Smooth muscle cell (in vitro differentiated cells): ENCODE results near the gene ASGR1. TPM values are rescaled to one million over a fixed set of nuclear protein-coding genes. Genes with fewer than 3 reads are reported as not detected.

ENCODE experiments used
- DNase-seq: peaks from one replicate; lab custom pipeline; 2025; ENCODE audit not compliant: unreplicated experiment; lab: John Stamatoyannopoulos, UW
- H2AFZ ChIP-seq: fragments of 200-600 bp; sonication (generic); 2 replicates; pipeline ENCODE4 v1.6.0; 2016; ENCODE audit warnings: antibody characterized with exemption, low read depth, mild to moderate bottlenecking
- H3F3A ChIP-seq: fragments of 200-600 bp; sonication (generic); 2 replicates; pipeline ENCODE4 v1.6.0; 2017; ENCODE audit warnings: antibody characterized with exemption, low read depth
- H3K27ac ChIP-seq: fragments of 200-600 bp; sonication (generic); 2 replicates; pipeline ENCODE4 v1.5.1; 2016; ENCODE audit warnings: low read depth, mild to moderate bottlenecking
- H3K27me3 ChIP-seq: fragments of 200-600 bp; sonication (generic); 2 replicates; pipeline ENCODE4 v1.6.1; 2016; ENCODE audit warnings: low read depth, mild to moderate bottlenecking
- H3K36me3 ChIP-seq: fragments of 200-600 bp; sonication (generic); 2 replicates; pipeline ENCODE4 v1.5.1; 2016; ENCODE audit warnings: low read depth
- H3K4me1 ChIP-seq: fragments of 200-600 bp; sonication (generic); 2 replicates; pipeline ENCODE4 v1.5.1; 2016; ENCODE audit warnings: low read depth
- H3K4me2 ChIP-seq: fragments of 200-600 bp; sonication (generic); 2 replicates; pipeline ENCODE4 v1.6.0; 2016; ENCODE audit warnings: mild to moderate bottlenecking
- H3K4me3 ChIP-seq: fragments of 200-600 bp; sonication (generic); 2 replicates; pipeline ENCODE4 v1.5.1; 2016; ENCODE audit warnings: mild to moderate bottlenecking
- H3K79me2 ChIP-seq: fragments of 200-600 bp; sonication (generic); 2 replicates; pipeline ENCODE4 v1.6.0; 2016; ENCODE audit warnings: low read depth, mild to moderate bottlenecking
- H3K9ac ChIP-seq: fragments of 200-600 bp; sonication (generic); 2 replicates; pipeline ENCODE4 v1.6.0; 2016; ENCODE audit warnings: low read depth
- H3K9me3 ChIP-seq: fragments of 200-600 bp; sonication (generic); replicated peaks from 2 replicates; pipeline ENCODE4 v1.5.1; 2016; ENCODE audit warnings: low read depth
- H4K20me1 ChIP-seq: fragments of 200-600 bp; sonication (generic); 2 replicates; pipeline ENCODE4 v1.6.0; 2016; ENCODE audit warnings: low read depth
- WGBS: methylation state at CpG from one replicate; pipeline ENCODE4 v1.1.7; 2016; ENCODE audit warnings: low lambda C conversion rate; 5-methylcytosine and 5-hydroxymethylcytosine counted together
- polyA plus RNA-seq: library from polyadenylated mRNA; unstranded; fragments of >200 nt; fragmentation: Nextera tagmentation; extraction: Ambion mirVana; gene quantifications from 2 replicates; pipeline ENCODE4 v1.2.1, GENCODE V29; 2016
- total RNA-seq: library from RNA; depleted of rRNA; stranded (reverse); fragments of >200 nt; gene quantifications from 2 replicates; pipeline ENCODE4 v1.2.3, GENCODE V29; 2014
- TF ChIP-seq, protein P1 (sequence below): fragments of 200-600 bp; sonication (generic); IDR thresholded peaks from 2 replicates; pipeline ENCODE4 v1.5.1; 2017; ENCODE audit warnings: borderline replicate concordance, mild to moderate bottlenecking, antibody characterized with exemption; ENCODE audit not compliant: insufficient read depth, poor library complexity, severe bottlenecking

Gene ASGR1
- total and polyA plus RNA-seq, 2 experiments from 2014 or later, result 1.2 to 4.2 TPM

DNA sequence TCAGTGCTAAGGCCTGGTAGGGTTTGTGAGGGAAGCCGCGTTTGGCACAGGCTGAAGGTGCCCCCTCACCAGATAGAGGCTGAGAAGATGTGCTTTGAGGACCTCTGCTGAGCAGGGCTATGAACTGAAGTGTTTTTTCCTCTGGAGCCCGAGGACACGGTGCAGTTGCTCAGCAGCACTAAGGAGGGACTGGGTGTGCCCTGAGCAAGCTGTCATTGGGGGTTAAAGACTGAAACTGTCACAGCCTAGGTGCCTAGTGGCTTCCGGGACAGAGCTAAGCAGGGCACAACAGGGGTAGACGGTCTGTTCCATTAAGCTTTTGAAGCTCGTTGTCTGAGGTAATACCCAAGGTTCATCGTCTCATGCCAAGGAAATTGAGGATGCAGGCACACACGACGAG lies 39.8 kb downstream of the ASGR1 start:
- TF ChIP-seq, protein P1, sequence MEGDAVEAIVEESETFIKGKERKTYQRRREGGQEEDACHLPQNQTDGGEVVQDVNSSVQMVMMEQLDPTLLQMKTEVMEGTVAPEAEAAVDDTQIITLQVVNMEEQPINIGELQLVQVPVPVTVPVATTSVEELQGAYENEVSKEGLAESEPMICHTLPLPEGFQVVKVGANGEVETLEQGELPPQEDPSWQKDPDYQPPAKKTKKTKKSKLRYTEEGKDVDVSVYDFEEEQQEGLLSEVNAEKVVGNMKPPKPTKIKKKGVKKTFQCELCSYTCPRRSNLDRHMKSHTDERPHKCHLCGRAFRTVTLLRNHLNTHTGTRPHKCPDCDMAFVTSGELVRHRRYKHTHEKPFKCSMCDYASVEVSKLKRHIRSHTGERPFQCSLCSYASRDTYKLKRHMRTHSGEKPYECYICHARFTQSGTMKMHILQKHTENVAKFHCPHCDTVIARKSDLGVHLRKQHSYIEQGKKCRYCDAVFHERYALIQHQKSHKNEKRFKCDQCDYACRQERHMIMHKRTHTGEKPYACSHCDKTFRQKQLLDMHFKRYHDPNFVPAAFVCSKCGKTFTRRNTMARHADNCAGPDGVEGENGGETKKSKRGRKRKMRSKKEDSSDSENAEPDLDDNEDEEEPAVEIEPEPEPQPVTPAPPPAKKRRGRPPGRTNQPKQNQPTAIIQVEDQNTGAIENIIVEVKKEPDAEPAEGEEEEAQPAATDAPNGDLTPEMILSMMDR, result no peak
- no peaks in the 10 kb centered on the region for H3K4me1 ChIP-seq
- no peaks in the 10 kb centered on the region for H3K79me2 ChIP-seq
- no peaks in the 10 kb centered on the region for H3K27me3 ChIP-seq
- H3F3A ChIP-seq, result no peaks in the 10 kb centered on the region
- WGBS, result 71% methylated on average over 10 of the region's 10 CpGs
- H3K9me3 ChIP-seq, result no peaks in the 10 kb centered on the region
- DNase-seq, result no peak
- no peak overlapping the region for H3K9ac ChIP-seq
- H3K4me2 ChIP-seq, result no peak overlapping the region
- H3K36me3 ChIP-seq, result no peaks in the 10 kb centered on the region
- H2AFZ ChIP-seq, result no peak overlapping the region
- H3K27ac ChIP-seq, result no peak overlapping the region
- no peak overlapping the region for H3K4me3 ChIP-seq
- no peaks in the 10 kb centered on the region for H4K20me1 ChIP-seq

DNA sequence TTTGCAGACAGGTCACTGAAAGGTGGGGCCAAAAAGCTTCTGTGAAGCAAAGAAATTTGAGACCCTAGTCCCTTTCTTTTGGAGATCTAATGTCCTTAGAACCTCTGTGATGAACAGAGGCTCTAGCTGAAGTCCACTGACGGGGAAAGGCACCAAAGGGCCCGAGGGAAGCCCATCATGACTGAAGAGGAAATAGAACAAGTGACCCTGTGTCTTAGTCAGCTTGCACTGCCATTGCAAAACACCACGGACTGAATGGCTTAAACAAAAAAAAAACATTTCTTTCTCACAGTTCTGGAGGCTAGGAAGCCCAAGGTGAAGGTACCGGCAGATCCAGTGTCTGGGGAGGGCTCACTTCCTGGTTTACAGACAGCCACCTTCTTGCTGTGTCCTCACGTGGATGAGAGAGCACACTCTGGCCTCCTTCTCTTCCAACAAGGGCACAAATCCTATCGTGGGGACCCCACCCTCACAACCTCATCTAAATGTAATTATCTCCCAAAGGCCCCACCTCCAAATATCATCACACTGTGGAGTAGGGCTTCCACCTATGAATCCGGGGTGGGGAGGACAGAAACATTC lies 40.3 kb downstream of the ASGR1 start:
- WGBS, result 82% methylated on average over 7 of the region's 7 CpGs
- Histone ChIP-seq H3K4me3 (no peak overlapping the region), H3K4me1 (no peaks in the 10 kb centered on the region), H3K79me2 (no peaks in the 10 kb centered on the region), H3K9me3 (no peaks in the 10 kb centered on the region), H3K36me3 (no peaks in the 10 kb centered on the region), H3K9ac (no peak overlapping the region), H3K4me2 (no peak overlapping the region), H4K20me1 (no peaks in the 10 kb centered on the region), H3K27ac (no peak overlapping the region), H2AFZ (no peak overlapping the region), H3K27me3 (no peaks in the 10 kb centered on the region), H3F3A (no peaks in the 10 kb centered on the region)
- TF ChIP-seq, protein P1, result no peak
- DNase-seq, result no peak

DNA sequence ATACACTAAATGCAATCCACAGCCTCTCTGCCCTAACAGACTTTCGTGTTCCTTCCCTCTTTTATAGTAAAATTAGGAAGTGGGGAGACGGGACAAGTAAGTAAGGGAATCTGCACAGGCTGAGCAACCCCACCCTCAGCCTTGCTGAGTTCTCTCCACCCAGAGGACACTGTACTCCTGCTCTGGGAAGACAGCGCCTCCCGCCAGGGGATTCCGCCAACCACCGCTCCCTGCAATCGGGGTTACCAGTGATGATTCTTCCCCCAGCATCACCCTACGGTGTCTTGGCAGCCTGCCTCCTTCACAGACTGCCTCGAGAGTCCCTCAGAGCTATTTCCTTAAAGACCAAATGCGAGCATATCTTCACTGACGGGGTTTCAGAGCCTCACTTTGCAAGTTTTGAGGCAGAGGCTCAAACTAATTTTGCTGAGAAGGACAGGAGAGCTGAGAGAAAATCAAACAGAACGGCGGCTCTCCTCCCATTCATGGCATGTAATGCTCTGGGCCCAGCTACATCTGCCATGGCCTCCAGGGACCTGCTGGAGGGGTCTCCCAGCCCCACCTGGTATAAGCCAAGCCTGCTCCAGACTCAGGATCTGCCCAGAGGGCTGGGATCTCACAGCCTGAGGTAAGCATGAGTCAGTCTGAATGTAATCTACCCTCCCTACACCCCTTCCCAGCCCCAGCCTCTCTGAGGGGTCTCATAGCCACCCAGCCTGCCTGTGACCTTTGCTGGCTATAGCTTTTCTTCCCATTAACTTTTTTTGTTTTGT lies 41.8 kb downstream of the ASGR1 start:
- no peak overlapping the region for H2AFZ ChIP-seq
- no peaks in the 10 kb centered on the region for H3K27me3 ChIP-seq
- H3F3A ChIP-seq, result no peaks in the 10 kb centered on the region
- no peak overlapping the region for H3K4me2 ChIP-seq
- no peak overlapping the region for H3K4me3 ChIP-seq
- H3K4me1 ChIP-seq, result no peaks in the 10 kb centered on the region
- no peak overlapping the region for H3K27ac ChIP-seq
- H4K20me1 ChIP-seq, result no peaks in the 10 kb centered on the region
- TF ChIP-seq, protein P1, result no peak
- DNase-seq, result no peak
- WGBS, result 74% methylated on average over 13 of the region's 13 CpGs
- H3K36me3 ChIP-seq, result no peaks in the 10 kb centered on the region
- no peak overlapping the region for H3K9ac ChIP-seq
- no peaks in the 10 kb centered on the region for H3K9me3 ChIP-seq
- no peaks in the 10 kb centered on the region for H3K79me2 ChIP-seq
